Neural progenitor cell (in vitro differentiated cells): ENCODE data around the gene TBCD.

Source experiments
- EZH2 ChIP-seq: fragments of 200-600 bp; sonication (generic); IDR thresholded peaks from 2 replicates; pipeline ENCODE4 v1.6.1; 2017; ENCODE audit warnings: antibody characterized with exemption, mild to moderate bottlenecking, moderate library complexity
- TF ChIP-seq, protein P1 (sequence below): fragments of 200-600 bp; sonication (generic); IDR thresholded peaks from 2 replicates; pipeline ENCODE4 v1.5.1; 2017; ENCODE audit warnings: antibody characterized with exemption, mild to moderate bottlenecking

DNA sequence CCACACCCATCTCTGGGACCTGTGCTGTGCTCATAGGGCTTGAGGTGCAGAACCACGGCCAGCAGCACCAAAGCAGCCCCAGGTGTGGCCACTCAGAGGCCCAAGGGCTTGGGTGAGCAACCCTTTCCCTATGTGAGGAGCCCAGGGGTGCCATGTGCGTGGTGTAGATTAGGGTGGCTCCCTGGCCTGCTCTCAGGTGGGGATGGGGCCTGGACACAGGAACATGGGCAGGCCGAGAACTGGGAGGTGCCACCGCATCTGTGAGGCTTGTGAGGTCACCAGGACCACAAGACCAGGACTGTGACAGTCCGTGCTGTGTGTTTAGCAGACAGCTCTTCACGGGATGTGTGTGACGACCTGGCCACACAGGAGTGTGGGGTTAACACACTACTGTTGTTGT is 191.5 kb downstream of the TBCD start:
- TF ChIP-seq EZH2 = no peak
- TF ChIP-seq, protein P1, sequence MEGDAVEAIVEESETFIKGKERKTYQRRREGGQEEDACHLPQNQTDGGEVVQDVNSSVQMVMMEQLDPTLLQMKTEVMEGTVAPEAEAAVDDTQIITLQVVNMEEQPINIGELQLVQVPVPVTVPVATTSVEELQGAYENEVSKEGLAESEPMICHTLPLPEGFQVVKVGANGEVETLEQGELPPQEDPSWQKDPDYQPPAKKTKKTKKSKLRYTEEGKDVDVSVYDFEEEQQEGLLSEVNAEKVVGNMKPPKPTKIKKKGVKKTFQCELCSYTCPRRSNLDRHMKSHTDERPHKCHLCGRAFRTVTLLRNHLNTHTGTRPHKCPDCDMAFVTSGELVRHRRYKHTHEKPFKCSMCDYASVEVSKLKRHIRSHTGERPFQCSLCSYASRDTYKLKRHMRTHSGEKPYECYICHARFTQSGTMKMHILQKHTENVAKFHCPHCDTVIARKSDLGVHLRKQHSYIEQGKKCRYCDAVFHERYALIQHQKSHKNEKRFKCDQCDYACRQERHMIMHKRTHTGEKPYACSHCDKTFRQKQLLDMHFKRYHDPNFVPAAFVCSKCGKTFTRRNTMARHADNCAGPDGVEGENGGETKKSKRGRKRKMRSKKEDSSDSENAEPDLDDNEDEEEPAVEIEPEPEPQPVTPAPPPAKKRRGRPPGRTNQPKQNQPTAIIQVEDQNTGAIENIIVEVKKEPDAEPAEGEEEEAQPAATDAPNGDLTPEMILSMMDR = no peak
